ENCODE data around the gene SIL1.
"Not testable (repeated sequence)": the region's sequence is repeated elsewhere in the genome, so short reads cannot be mapped to it uniquely, and the experiment has no call there.

Gene SIL1

GRCh38 chr5:139068060-139068459, 130.1 kb downstream of the SIL1 start:
- no peak for DNase-seq (ENCODE audit: low spot score)

DNA sequence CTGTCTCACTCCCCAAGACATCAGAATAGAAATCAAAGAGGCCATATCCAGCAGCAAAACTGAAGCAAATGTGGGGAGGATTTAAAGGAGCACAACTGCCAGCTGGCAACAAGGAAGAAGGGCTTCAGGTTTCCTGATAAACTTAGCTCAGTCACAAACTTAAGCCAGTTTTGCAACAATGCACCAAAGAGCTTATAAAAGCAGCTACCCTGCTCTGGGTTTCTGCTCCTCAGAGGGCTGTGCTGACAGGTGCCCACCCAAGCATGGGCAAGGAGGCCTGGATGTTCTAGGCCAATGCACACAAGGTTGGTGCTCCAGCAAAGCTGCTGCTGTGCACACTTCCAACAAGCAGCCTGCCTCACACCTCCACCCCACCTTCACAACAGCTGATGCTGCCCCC, 132.9 kb downstream of the SIL1 start:
- DNase-seq (ENCODE audit: low spot score) = no peak

DNA sequence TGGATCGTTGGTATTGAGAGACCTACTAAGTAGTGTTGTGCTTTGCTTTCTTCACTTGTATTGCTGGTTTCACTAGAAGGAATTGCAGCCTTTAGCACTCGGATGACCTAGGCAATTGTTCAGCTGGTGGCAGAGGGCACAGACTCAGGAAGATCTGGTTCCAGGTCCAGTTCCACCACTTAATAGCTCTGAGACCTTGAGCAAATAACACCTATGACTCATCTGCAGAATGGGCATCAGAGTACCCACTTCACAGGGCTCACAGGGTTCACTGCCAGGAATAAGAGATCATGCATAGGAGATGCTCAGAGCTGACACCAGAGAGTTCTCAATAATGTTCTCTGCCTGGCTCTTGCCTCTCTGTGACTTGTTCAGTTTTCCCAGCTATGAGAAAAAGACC, 133.6 kb downstream of the SIL1 start:
- no peak for DNase-seq (ENCODE audit: low spot score)

DNA sequence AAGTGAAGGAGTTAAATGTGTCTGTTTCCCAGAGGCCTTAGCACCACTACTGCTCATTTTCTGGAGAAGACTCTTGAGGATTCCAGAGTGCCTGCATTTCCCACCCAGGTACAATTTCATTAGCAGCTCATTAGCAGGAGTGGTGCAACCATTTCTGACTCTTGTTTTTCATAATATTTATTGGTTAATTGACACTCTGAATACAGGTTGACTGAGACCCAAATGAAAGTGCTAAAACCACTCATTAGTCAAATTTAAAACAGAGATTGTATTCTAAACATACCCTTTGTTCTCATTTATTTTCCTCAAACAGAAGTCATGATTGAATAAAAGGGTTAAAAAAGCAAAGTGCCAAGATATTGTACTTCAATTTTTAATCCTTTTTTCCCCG, 134.5 kb downstream of the SIL1 start:
- DNase-seq (ENCODE audit: low spot score) = no peak

DNA sequence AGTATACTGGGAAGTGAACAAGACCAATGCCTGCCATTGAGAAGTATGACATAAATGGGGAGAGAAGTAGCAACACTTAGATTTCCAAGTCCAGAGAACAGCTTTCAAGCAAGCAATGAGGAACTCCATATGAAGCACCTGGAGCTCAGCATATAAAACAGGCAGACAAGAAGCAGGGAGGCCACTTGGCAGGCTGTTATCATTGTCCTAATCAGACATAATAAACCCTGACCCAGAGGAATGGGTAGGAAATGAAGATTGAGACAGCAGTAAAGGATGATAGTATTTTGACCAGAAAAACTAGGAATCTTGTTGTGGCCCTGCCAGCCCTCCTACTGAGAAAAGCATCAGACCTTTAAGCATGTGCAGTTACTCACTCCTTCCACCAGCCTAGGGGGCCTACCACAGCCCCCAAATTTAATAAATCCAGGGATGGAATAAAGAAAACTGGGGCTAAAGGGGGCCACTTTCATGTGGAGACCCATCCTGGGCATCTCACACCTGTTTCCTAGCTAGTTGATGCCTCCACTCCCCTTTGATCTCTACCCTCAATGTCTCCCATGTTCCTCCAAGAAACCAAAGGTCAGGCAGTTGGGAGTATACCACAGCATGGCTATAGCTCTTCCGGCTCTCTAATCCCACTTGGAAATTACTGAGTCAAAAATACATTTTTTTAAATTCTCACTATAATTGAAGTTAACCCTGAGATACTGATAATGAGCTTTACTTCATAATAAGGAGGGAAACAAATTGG, 135.1 kb downstream of the SIL1 start:
- DNase-seq (ENCODE audit: low spot score) = no peak

DNA sequence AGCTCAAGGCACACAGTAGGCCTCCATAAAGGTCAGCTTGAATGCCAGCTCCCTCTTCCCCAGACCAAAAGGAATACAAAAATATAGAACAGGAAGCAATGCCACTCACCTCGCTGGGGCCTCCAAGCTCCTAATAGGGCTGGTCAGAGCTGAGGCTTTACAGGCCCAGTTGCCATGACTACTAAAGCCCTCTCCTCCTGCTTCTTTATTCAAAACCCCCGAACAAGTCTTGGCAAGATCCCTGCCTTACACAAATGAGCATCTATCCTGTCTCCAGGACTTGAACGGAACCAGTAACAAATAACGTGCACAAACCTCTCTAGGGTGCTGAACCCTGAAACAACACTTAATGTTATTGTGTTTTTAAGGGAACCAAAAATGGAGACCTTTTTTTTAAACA, 136.3 kb downstream of the SIL1 start:
- DNase-seq (ENCODE audit: low spot score) = peak; percentile 50

- no peak for DNase-seq (ENCODE audit: low spot score)
Observed at GRCh38 chr5:139061274-139061673, 136.9 kb downstream of the SIL1 start.

DNA sequence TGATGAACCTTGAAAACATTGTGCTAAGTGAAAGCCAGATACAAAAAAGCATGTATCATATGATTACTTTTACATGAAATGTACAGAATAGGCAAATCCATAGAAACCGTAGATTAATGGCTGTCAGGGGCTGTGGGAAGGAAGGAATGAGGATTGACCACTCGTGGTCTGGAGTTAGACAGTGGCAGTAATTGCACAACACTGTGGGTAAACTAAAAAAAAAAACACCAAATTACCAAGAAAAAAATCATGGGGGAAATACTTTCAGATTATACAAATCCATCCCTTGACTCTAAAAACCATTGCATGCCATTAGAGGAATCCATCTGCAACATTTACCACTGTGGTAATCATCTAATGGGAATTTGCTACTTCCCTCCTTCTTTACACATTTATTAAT, 140.0 kb downstream of the SIL1 start:
- DNase-seq (ENCODE audit: low spot score) = no peak

DNA sequence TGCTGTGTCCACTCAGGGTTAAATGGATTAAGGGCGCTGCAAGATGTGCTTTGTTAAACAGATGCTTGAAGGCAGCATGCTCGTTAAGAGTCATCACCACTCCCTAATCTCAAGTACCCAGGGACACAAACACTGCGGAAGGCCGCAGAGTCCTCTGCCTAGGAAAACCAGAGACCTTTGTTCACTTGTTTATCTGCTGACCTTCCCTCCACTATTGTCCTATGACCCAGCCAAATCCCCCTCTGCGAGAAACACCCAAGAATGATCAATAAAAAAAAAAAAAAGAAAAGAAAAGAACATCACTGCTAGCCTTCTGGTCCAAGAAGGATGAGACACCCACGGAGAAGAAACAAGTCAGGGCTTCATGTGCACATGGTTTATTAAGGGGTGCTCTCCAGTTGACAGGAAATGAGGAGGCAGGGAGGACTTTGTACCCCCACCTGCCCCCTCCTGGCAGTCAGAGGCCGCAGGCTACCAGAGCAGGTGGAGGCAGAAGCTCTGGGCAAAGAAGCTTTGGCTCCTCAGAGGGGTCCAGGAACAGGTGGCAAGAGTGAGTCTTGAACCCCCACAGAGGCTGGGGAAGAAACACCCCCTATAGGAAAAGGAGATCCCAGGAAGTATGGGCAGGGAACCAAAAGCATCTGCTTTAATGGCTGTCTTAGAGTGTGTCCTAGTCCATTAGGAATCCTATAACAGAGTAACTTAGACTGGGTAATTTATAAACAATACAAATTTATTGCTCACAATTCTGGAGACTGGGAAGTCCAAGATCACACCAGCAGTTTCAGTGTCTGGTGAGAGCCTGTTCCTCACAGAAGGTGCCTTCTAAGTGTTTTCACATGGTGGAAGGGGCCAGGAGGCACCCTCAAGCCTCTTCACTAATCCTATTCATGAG, 140.9 kb downstream of the SIL1 start:
- not testable (repeated sequence) for DNase-seq (ENCODE audit: low spot score)

- DNase-seq (ENCODE audit: low spot score) = no peak
Observed at GRCh38 chr5:139052975-139053374, 145.2 kb downstream of the SIL1 start.

DNA sequence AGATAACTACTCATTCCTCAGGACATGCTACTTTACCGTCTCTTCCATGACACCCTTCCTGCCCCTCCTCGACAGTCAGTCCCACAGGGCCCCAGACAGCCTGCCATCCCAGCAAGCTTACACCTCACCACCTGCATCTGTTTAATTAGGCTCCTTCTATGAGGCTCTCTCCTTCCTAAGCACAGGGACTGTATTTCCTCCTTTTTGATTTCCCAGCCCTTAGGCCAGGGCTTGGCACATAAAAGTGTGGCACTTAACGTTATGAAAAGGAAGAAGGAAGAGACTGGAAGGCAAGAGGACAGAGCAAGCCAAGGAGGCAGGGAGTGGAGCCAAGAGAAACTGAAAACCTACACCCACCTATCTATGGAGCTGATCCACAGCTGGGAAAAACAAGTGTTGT, 146.8 kb downstream of the SIL1 start:
- DNase-seq (ENCODE audit: low spot score) = no peak

GRCh38 chr5:139050432-139050831, 147.7 kb downstream of the SIL1 start:
- no peak for DNase-seq (ENCODE audit: low spot score)

- DNase-seq (ENCODE audit: low spot score) = no peak
Observed at GRCh38 chr5:139049780-139050179, 148.4 kb downstream of the SIL1 start.

- no peak for DNase-seq (ENCODE audit: low spot score)
Observed at GRCh38 chr5:139046551-139046950, 151.6 kb downstream of the SIL1 start.

GRCh38 chr5:139043157-139043905, 154.8 kb downstream of the SIL1 start:
- no peak for DNase-seq (ENCODE audit: low spot score)

- no peak for DNase-seq (ENCODE audit: low spot score)
Observed at GRCh38 chr5:139040081-139040480, 158.1 kb downstream of the SIL1 start.

DNA sequence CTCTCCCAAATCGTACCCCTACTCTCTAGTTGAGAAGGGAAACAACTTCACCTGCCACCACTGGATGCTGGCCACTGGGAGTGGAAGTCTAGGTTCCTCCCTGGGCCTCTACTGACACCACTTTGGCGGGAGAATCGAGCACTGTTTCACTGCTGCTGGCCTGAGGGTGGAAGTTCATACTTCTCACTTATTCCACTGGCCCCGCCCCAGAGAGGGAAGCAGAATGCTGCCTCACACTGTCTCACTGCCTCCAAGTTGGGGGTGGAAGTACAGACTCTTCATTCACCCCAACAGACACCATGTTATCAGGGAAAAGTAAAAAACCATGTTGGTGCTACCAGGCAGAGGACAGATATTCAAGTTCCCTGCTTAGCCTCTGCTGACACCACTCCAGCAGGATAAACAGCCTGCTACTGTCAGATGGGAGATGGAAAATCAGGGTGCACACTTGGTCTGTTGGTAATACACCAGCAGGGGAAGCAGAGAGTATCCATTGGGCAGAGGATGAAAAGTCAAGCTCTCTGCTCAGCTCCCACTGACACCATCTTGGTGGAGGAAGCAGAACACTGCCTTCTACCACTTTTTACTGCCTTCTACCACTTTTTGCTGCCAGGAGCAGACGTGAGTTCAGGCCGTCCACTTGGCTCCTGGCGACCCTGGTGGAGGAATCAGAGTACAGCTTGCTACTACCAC, 159.4 kb downstream of the SIL1 start:
- no peak for DNase-seq (ENCODE audit: low spot score)

DNA sequence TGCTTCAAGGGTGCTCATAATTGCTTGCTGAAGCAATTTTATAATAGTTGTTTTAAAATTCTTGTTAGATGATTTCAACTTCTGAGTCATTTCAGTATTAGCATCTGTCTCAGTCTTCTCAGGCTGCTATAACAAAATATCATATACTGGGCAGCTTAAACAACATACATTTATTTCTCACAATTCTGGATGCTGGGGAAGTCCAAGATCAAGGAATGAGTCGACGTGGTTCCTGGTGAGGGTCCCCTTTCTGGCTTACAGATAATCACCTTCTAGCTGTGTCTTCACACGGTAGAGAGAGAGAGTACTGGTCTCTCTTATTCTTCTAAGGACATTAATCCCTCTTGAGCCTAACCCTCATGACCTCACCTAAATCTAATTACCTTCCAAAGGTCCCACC, 160.4 kb downstream of the SIL1 start:
- DNase-seq (ENCODE audit: low spot score) = no peak

- not testable (repeated sequence) for DNase-seq (ENCODE audit: low spot score)
Observed at GRCh38 chr5:139036332-139036731, 161.8 kb downstream of the SIL1 start.

DNA sequence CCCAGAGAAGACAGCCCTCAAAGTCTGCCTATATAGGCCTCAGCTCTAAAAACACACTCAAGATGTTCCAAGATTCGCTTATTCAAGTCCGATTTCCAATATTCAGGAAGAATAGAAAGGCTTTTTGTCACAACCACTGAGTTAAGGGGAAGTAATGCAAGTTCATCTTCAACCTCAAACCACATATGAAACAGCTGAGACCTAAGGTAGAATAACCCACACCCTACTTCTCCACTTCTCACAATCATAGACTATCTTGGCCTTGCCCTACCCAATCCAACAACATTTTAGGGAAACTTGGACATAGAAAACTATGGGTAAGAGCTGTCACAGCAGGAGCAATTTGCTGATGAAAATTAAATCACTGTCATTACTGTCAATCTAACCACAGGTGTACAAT, 171.0 kb downstream of the SIL1 start:
- DNase-seq (ENCODE audit: low spot score) = no peak

- DNase-seq (ENCODE audit: low spot score) = no peak
Observed at GRCh38 chr5:139025651-139026050, 172.5 kb downstream of the SIL1 start.

GRCh38 chr5:139023286-139023685, 174.9 kb downstream of the SIL1 start:
- no peak for DNase-seq (ENCODE audit: low spot score)
